Loucy (cell line): ENCODE data around the gene TGFBR3L.
"Not testable (repeated sequence)": the region's sequence is repeated elsewhere in the genome, so short reads cannot be mapped to it uniquely, and the experiment has no call there.

ENCODE experiments used
- H2AFZ ChIP-seq: fragments of 200-600 bp; sonication (generic); 2 replicates; pipeline ENCODE4 v1.6.0; 2016; ENCODE audit warnings: antibody characterized with exemption, mild to moderate bottlenecking, low read length, moderate library complexity
- H3F3A ChIP-seq: fragments of 200-600 bp; 2 replicates; pipeline ENCODE4 v1.6.0; 2016; ENCODE audit warnings: antibody characterized with exemption, low read depth, mild to moderate bottlenecking
- H3K27me3 ChIP-seq: fragments of 200-600 bp; sonication (generic); 2 replicates; pipeline ENCODE4 v1.6.1; 2014; ENCODE audit warnings: low read length, mild to moderate bottlenecking; ENCODE audit not compliant: insufficient read depth, poor library complexity, severe bottlenecking
- H3K36me3 ChIP-seq: fragments of 200-600 bp; sonication (generic); 2 replicates; pipeline ENCODE4 v1.6.1; 2016; ENCODE audit warnings: low read length; ENCODE audit not compliant: insufficient read depth
- H3K4me1 ChIP-seq: fragments of 200-600 bp; sonication (generic); 2 replicates; pipeline ENCODE4 v1.5.1; 2014; ENCODE audit warnings: low read length, mild to moderate bottlenecking; ENCODE audit not compliant: insufficient read depth, poor library complexity, severe bottlenecking
- H3K4me2 ChIP-seq: fragments of 200-600 bp; sonication (generic); 2 replicates; pipeline ENCODE4 v1.6.0; 2014; ENCODE audit warnings: antibody characterized with exemption, low read length, low read depth, mild to moderate bottlenecking; ENCODE audit not compliant: poor library complexity, severe bottlenecking
- H3K4me3 ChIP-seq: fragments of 200-600 bp; sonication (generic); 2 replicates; pipeline ENCODE4 v1.5.1; 2014; ENCODE audit warnings: low read length, mild to moderate bottlenecking, mixed read lengths; ENCODE audit not compliant: poor library complexity, severe bottlenecking
- H3K79me2 ChIP-seq: fragments of 200-600 bp; sonication (generic); 2 replicates; pipeline ENCODE4 v1.6.1; 2014; ENCODE audit warnings: low read length; ENCODE audit not compliant: insufficient read depth
- H3K9ac ChIP-seq: fragments of 200-600 bp; sonication (generic); 2 replicates; pipeline ENCODE4 v1.6.0; 2014; ENCODE audit warnings: mild to moderate bottlenecking, low read depth, low read length, moderate library complexity; ENCODE audit not compliant: poor library complexity, severe bottlenecking
- H3K9me2 ChIP-seq: fragments of 200-600 bp; sonication (generic); replicated peaks from 2 replicates; pipeline ENCODE4 v1.6.1; 2016; ENCODE audit warnings: low read depth, low read length, mixed read lengths
- H3K9me3 ChIP-seq: fragments of 200-600 bp; sonication (generic); 2 replicates; pipeline ENCODE4 v1.6.1; 2014; ENCODE audit warnings: mild to moderate bottlenecking, antibody characterized with exemption, low read length, low read depth; ENCODE audit not compliant: insufficient read depth
- H4K20me1 ChIP-seq: fragments of 200-600 bp; sonication (generic); 2 replicates; pipeline ENCODE4 v1.6.0; 2014; ENCODE audit warnings: antibody characterized with exemption, low read length, mild to moderate bottlenecking; ENCODE audit not compliant: insufficient read depth, poor library complexity, severe bottlenecking
- CTCF ChIP-seq: fragments of 200-600 bp; sonication (generic); conservative IDR thresholded peaks from 2 replicates; pipeline ENCODE4 v1.5.1; 2014; ENCODE audit warnings: mild to moderate bottlenecking, antibody characterized with exemption, low read length
- EZH2phosphoT487 ChIP-seq: fragments of 200-600 bp; IDR thresholded peaks from 2 replicates; pipeline ENCODE4 v1.6.1; 2018; ENCODE audit warnings: antibody characterized with exemption, mild to moderate bottlenecking, moderate library complexity, borderline replicate concordance

Gene TGFBR3L

GRCh38 chr19:7959211-7959610, 44.6 kb downstream of the TGFBR3L start:
- Histone ChIP-seq H3K9me3 (no peaks in the 10 kb centered on the region), H3K9ac (no peak overlapping the region), H3K79me2 (no peaks in the 10 kb centered on the region), H3K4me3 (no peak overlapping the region), H3K36me3 (peaks cover 56% of the 10 kb centered on the region; the same call in 1 of the 2 replicates), H3F3A (no peaks in the 10 kb centered on the region), H3K27me3 (no peaks in the 10 kb centered on the region), H3K9me2 (no peaks in the 10 kb centered on the region), H2AFZ (no peak overlapping the region), H3K4me1 (no peaks in the 10 kb centered on the region), H3K4me2 (no peak overlapping the region), H4K20me1 (no peaks in the 10 kb centered on the region)
- TF ChIP-seq EZH2phosphoT487 (no peak), CTCF (no peak)

- not testable (repeated sequence) for H3K4me3 ChIP-seq, H3K9me3 ChIP-seq, H3K4me1 ChIP-seq, H3K79me2 ChIP-seq, H2AFZ ChIP-seq, H3K9ac ChIP-seq, H3F3A ChIP-seq, H3K4me2 ChIP-seq, H3K27me3 ChIP-seq, H4K20me1 ChIP-seq, H3K9me2 ChIP-seq
- H3K36me3 ChIP-seq, result peaks cover 74% of the 10 kb centered on the region; the same call in 1 of the 2 replicates
Measured at GRCh38 chr19:7961082-7961481, 46.5 kb downstream of the TGFBR3L start.

- H4K20me1 ChIP-seq, result no peaks in the 10 kb centered on the region
- no peaks in the 10 kb centered on the region for H3K79me2 ChIP-seq
- H3K9me2 ChIP-seq, result no peaks in the 10 kb centered on the region
- no peak overlapping the region for H2AFZ ChIP-seq
- H3K36me3 ChIP-seq, result peaks cover 84% of the 10 kb centered on the region; the same call in 1 of the 2 replicates
- H3K9ac ChIP-seq, result no peak overlapping the region
- no peak for TF ChIP-seq CTCF
- no peak for TF ChIP-seq EZH2phosphoT487
- H3K4me1 ChIP-seq, result no peaks in the 10 kb centered on the region
- no peaks in the 10 kb centered on the region for H3F3A ChIP-seq
- no peaks in the 10 kb centered on the region for H3K9me3 ChIP-seq
- H3K4me2 ChIP-seq, result no peak overlapping the region
- H3K4me3 ChIP-seq, result no peak overlapping the region
- H3K27me3 ChIP-seq, result no peaks in the 10 kb centered on the region
Measured at GRCh38 chr19:7961920-7962626, 47.4 kb downstream of the TGFBR3L start.
